HG02798 (cell line): ENCODE data around the gene JARID2.

Source experiments
- ATAC-seq: cut with Tn5 transposase; IDR thresholded peaks from one replicate; pipeline ENCODE4 v1.9.1; 2021; ENCODE audit warnings: mild to moderate bottlenecking; ENCODE audit not compliant: unreplicated experiment, poor library complexity

Gene JARID2

DNA sequence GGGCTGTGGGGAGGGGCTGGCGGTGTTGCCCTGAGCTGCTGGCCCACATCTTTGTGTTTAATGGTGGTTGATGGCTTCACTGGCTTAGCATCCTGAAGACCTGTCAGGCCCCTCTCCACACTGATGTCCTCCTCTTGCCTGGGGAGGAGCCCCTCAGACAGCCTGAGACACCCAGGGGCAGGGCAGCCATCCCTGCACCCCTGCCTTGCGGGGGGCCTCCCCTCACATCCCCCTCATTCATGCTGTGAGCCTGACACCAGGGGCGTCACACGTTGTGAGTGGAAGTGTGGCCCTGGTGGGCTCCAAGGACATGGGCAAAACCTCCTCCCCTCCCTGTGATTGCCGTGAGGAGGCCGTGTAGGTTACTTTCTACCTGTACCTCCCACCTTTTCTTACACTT lies 264.3 kb downstream of the JARID2 start:
- no peak for ATAC-seq

- ATAC-seq = no peak
Observed at GRCh38 chr6:15510536-15511247, 264.8 kb downstream of the JARID2 start.

DNA sequence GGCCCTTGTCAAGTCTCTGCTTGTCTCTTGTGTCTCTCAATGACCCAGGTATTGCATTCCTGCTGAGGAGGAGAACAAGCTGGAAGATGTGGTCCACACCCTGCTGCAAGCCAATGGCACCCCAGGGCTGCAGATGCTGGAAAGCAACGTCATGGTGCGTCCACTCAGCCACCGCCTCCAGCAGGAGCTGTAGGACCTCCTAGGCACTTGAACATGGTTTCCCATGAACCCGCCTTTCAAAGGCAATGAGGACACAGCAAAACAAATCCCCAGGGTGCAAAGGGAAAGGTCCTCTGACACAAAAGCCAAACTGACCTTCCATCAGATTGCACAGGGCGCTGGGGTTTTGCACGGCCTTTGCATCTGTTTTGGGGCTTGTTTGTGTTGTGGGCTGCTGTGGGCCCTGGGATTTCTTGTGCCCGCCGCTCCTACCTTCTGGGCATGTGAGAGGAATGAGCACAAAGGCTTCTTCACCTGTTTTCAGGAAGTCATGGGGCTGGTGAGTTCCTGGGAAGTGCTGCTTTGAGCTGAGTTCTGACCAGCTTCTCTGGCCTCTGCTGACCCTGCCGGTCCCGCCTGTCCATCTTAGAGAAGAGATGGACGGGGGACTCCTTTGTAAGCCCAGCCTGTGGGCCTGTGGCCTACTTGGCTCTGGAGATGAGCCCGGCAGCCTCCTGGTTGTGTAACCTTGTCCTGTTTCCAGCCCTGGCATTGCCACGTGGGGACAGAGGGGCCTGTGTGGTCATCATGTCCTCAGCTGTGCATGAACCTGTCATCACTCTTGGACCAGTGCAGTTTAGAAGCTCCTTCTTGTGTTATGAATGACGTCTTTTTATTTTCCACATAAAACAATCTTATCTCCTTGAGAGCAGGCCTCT lies 265.6 kb downstream of the JARID2 start:
- ATAC-seq = no peak

DNA sequence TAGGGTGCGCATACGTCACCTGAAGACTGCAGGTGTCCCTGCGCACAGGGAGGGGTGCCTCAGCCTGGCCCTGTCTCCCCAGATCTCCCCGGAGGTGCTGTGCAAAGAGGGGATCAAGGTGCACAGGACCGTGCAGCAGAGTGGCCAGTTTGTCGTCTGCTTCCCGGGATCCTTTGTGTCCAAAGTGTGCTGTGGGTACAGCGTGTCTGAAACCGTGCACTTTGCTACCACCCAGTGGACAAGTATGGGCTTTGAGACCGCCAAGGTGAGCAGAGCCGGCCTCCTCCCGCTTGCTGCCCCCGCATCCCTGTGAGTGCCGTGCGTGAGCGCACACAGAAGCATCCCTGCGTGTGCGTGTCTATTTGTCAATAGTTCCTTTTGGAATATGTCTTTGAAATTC lies 266.3 kb downstream of the JARID2 start:
- no peak for ATAC-seq

GRCh38 chr6:15512721-15513120 lies 266.9 kb downstream of the JARID2 start:
- no peak for ATAC-seq

GRCh38 chr6:15513131-15513771 lies 267.4 kb downstream of the JARID2 start:
- ATAC-seq = no peak

DNA sequence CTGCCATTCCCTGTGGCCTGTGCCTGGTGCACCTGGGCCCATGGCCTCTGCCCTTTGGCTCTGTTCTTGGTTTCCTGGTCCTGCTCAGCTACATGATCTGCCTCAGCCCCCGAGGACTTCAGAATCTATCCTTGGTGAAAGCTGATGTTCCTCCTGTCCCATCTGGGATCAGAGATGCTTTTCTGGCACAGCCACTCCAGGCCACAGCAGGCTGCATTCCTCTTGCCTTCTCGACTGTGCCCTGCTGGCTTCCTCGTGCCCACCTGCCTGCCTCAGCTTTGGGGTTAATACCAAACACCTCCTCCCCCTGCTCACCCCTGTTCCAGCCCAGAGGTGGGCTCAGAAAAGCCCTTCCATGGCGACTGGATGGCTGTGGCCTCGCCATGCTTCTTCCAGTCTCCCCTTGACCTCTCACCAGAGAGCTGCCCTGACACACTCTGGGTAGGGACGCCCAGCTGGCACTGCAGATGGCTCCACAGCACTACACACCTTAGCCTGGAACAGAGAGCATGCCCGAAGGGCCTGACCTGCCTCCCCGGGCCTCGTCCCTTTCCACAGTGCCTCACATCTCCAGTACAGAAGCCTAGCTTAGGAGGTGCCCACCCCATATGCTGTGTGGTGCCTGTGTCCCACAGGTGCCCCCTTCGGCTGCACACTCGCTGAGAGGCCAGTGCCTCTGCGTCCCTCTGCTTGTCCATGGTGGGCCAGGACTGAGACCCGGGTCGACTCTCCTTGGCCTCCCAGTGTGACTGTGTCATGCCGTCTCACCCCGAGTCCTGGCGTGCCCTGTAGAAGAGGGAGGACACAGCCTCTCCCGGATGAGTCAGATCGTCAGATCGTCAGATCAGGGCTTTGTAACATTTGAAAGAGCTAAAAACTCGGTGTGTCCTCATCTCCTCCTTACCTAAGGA lies 268.2 kb downstream of the JARID2 start:
- no peak for ATAC-seq

DNA sequence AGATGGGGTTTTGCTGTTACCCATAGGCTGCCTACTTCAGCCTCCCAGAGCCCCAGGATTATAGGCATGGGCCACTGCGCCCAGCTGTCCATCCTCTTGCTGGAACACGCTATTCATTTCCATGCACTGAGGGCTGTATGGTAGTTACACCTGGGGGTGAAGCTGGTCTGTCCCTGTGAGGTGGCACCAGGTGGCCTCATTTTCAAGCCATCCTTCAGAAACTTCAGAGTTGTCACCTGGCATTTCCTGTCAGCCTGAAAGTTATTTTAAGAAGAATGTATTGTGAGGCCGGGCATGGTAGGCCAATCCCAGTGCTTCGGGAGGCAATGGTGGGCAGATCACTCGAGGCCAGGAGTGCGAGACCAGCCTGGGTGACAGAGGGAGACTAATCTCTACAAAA lies 269.4 kb downstream of the JARID2 start:
- no peak for ATAC-seq

DNA sequence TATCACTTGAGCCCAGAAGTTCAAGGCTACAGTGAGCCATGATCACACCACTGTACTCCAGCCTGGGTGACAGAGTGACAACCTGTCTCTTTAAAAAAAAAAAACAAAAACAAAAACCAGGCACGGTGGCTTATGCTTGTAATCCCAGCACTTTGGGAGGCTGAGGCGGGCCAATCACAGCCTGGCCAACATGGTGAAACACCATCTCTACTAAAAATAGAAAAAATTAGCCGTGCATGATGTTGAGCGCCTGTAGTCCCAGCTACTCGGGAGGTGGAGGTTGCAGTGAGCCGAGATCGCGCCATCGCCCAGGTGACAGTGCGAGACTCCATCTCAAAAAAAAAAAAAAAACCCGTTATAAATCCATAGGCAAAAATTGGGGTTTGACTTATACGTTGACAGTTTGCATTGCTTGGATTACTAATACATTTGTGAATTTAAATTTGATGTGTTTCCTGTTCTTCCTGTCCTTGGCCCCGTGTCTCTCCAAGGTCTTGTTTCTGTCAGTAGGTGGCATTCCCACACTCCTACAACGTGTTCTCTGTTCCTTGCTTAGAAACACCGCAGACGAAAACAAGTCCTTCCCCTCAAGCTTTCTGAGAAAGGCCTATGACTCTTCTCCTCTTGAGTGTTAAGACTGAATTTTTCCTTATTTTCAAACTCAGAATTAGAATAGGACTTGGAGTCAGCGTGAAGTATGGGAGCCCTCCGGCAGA lies 269.9 kb downstream of the JARID2 start:
- no peak for ATAC-seq

DNA sequence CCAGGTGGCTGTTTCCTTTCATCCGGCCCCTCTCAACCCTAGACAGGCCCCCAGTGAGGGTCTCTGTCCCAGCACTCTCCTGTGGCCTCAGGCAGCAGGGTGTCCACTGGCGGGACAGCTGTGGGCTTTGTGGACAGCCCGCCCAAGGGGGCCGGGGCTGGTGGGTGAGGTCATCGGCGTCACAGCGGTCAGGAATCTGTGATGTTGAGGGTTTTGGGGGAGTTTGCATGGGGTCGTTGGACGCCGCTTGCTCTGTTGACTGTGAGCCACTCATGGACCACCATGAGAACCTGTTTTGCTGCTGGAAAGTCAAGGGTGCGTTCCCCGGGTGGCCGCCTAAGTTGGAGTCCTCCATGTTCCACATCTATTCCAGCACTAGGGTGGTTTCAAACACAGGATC lies 270.5 kb downstream of the JARID2 start:
- ATAC-seq = no peak

- ATAC-seq = no peak
Observed at GRCh38 chr6:15516923-15517560, 271.2 kb downstream of the JARID2 start.

DNA sequence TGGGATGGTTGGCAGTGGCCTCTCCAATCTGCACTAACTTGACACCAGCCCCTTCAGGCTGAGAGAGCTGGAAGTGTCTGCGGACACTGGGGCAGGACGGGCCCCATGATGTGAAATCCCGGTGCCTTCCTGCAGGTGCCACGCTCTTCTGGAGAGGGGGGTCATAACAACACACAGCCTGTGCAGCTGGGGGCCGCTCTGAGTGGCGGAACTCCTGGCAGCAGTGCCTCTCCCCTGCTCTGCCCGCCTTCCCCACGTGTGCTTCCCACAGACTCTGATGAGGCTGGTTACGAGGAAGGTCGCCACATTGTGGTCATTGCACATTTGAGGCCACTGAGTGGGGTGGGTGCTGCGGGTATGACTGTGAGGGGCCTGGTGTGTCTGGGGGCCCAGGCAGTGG lies 271.7 kb downstream of the JARID2 start:
- ATAC-seq = no peak

GRCh38 chr6:15518057-15518456 lies 272.2 kb downstream of the JARID2 start:
- ATAC-seq = no peak

- no peak for ATAC-seq
Observed at GRCh38 chr6:15518878-15519277, 273.0 kb downstream of the JARID2 start.

DNA sequence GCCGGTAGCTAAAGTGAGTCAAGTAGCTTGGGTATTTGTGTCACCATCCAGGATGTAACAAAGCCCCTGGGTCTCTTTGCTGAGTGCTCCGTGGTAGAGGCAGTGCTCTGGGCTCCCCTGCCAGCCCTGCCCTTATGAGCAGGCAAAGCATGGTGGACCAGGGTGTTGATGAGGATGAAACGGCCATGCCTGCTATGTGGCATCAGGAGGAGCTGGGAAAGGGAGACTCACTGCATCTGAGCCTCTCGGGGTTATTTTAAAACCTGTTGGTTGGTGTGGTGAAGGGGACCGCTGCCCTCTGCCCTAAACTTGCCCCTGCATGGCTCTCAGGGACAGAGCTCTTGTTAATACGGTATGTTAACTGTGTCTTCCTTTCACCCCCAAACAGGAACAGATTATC lies 273.8 kb downstream of the JARID2 start:
- no peak for ATAC-seq

DNA sequence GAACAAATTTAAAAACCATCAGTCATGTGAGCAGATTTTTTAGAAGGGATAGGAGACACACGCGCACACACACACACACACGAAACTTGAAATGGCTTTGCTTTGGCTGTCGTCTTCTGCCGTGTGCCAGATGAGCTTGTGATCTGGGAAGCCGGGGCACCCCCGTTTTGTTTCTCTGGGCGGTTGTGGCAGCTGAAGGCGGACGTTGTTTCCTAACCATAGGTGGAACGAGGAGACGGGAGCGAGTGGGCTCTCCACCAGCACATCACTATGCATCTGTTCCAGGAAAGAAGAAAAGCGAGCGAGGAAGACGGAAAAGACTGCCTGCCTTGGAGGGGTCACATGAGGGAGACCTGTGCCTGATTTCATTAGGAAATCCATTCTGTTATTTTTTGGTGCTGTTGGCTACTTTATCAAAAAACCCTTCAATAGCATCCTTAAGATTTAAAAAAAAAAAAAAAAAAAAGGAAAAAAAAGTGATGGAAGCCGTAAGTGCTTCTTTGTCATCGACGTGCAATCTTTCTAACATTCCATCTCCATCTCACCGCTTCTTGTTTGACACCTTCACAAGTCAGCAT lies 274.8 kb downstream of the JARID2 start:
- no peak for ATAC-seq

DNA sequence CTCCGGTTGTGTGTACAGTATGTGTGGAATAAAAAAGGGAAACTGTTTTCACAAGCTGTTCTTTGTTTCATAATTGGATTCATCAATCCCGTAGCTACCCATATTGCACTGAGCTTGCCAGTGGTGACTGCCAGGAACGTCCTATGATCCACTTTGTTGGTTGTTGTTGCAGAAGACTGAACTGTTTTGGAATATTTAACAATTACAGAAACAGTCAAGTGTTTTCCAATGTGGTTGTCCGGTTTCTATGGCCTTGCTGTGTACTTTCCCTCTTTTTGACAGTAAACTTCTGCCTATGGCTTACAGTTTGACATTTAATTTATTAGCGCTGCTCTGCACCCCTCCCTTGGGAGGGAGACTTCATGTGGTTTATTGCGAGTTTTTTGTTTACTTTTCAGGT lies 275.7 kb downstream of the JARID2 start:
- no peak for ATAC-seq

- ATAC-seq = no peak
Observed at GRCh38 chr6:15522026-15522425, 276.2 kb downstream of the JARID2 start.

DNA sequence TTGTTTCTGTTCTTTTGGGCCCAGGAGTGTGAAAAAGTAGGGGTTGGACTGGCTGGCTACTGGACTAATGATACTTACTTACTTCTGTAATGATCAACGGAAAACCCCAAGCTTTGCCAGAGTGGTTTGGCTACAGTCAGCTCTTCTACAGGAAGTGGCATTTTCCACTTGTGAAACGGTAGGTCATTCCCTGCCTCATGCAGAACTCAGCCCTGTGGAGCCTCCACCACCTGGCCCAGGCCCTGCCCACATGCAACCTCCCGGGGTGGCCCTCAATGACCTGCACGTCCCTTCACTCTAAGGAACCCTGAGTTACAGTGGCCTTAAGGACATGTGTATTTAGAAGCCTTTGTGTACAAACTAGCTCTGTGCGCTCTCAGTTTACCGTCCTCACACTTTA lies 276.6 kb downstream of the JARID2 start:
- no peak for ATAC-seq
